Upper lobe of right lung (tissue), 1 donor: ENCODE results near the gene TTBK2. TPM values are rescaled to one million over a fixed set of nuclear protein-coding genes. Genes with fewer than 3 reads are reported as not detected.

Source experiments
- ATAC-seq: fragments of 200-7000 bp; cut with Tn5 transposase; one replicate; pipeline ENCODE4 v1.9.1; 2020; ENCODE audit warnings: mild to moderate bottlenecking, moderate library complexity
- DNase-seq: peaks from one replicate; pipeline ENCODE4 v3.0.0-alpha.2; 2020
- H3K27ac ChIP-seq: fragments of 200-600 bp; one replicate; pipeline ENCODE4 v1.8.0; 2022
- H3K27me3 ChIP-seq: fragments of 200-600 bp; one replicate; pipeline ENCODE4 v1.8.0; 2022; ENCODE audit warnings: mild to moderate bottlenecking
- H3K36me3 ChIP-seq: fragments of 200-600 bp; one replicate; pipeline ENCODE4 v1.8.0; 2022
- H3K4me1 ChIP-seq: fragments of 200-600 bp; one replicate; pipeline ENCODE4 v1.8.0; 2022
- H3K4me3 ChIP-seq: fragments of 200-600 bp; one replicate; pipeline ENCODE4 v1.8.0; 2022; ENCODE audit warnings: mild to moderate bottlenecking
- H3K9me3 ChIP-seq: fragments of 200-600 bp; one replicate; pipeline ENCODE4 v1.8.0; 2022
- intact Hi-C: fragments of 100-400 bp; cut with DNase I; formaldehyde crosslinking; loops from one replicate; pipeline ENCODE4 v1.11.0; 2022
- total RNA-seq: library from RNA; stranded (reverse); fragmentation: NEBNext Ultra II Directional; extraction: Animal tissue kit (Norgen Biotek cat#: 25700); gene quantifications from one replicate; pipeline ENCODE4 v1.2.1, GENCODE V29; 2021
- TF ChIP-seq, protein P1 (sequence below): fragments of 200-600 bp; IDR thresholded peaks from one replicate; pipeline ENCODE4 v1.8.0; 2022; ENCODE audit warnings: antibody characterized with exemption
- donor health status: DM: no; HTN: yes; CAD: no; lungs with severe emphysema.

Gene TTBK2
- total RNA-seq, 1 donor from 2014 or later: 19.1 TPM

DNA sequence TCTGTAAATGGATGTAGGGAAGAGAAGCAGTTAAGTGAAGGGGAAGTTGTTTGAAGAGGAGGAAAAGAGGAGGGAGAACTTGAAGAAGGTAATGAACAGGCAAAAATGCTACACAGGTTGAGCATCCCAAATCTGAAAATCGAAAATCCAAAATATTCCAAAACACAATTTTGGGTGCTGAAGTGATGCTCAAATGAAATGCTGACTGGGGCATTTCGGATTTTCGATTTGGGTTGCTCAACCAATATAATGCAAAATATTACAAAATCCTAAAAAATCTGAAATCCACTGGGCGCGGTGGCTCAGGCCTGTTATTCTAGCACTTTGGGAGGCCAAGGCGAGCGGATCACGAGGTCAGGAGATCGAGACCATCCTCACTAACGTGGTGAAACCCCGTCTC, 121.8 kb downstream of the TTBK2 start:
- Histone ChIP-seq H3K27me3 (no peaks in the 10 kb centered on the region), H3K4me3 (no peak overlapping the region), H3K36me3 (peaks cover 28% of the 10 kb centered on the region), H3K4me1 (no peaks in the 10 kb centered on the region), H3K27ac (no peak overlapping the region), H3K9me3 (no peaks in the 10 kb centered on the region)
- DNase-seq: no peak
- intact Hi-C loops: no loop called here
- no peak for ATAC-seq
- TF ChIP-seq, protein P1, sequence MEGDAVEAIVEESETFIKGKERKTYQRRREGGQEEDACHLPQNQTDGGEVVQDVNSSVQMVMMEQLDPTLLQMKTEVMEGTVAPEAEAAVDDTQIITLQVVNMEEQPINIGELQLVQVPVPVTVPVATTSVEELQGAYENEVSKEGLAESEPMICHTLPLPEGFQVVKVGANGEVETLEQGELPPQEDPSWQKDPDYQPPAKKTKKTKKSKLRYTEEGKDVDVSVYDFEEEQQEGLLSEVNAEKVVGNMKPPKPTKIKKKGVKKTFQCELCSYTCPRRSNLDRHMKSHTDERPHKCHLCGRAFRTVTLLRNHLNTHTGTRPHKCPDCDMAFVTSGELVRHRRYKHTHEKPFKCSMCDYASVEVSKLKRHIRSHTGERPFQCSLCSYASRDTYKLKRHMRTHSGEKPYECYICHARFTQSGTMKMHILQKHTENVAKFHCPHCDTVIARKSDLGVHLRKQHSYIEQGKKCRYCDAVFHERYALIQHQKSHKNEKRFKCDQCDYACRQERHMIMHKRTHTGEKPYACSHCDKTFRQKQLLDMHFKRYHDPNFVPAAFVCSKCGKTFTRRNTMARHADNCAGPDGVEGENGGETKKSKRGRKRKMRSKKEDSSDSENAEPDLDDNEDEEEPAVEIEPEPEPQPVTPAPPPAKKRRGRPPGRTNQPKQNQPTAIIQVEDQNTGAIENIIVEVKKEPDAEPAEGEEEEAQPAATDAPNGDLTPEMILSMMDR: no peak

DNA sequence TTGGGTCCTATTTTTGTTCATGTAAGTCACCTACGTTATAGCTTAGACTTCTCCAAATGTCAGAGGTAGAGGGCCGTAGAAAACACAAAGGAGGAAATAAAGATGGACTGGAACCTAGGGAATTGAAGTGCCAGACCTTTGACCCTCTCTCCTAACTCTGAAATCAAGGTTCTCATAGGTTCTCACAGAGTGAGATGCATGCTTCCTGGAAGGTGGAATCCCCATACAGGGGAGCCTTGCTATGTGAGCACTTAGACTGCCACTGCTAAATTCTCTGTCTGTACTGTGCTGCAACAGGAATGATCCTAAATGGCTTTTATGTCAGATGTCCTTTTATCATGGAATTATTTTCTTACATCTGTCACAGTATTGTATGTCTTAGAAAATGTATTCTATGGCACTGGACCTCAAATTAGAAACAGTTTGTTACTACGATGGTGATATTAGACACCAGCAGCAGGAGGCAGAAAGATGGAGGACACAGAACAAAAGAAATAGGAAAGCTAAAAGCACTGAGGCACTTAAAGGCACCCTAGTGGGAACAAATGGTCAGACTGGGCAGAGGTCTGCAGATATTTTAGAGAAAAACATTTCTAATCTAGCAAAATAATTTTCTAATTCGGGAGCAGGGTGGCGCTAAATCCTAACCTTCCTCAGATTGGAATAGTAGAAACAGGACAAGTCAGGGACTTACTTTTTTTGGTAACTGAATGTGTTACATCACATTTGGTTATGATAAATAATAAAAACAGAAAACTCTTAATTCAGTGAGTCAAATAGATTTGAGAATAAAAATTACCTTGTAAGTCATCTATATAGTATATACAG, 123.4 kb downstream of the TTBK2 start:
- no peak overlapping the region for H3K27ac ChIP-seq
- TF ChIP-seq, protein P1: no peak

DNA sequence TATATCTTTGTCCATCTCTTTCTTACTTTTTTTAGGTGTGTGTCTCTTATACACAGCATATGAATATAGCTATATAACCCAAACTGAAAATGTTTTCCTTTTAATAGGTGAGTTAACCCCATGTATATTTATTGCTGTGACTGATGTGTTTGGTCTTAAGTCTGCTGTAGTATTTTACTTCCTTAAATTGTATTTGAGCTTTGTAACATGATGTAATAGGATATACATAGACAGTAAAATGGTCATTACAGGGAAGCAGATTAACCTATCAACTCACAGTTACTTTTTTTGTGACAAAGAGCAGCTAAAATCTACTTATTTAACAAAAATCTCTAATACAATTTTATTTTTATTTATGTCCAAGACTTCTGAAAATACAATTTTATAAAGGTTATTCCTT, 131.9 kb downstream of the TTBK2 start:
- TF ChIP-seq, protein P1: no peak
- no peaks in the 10 kb centered on the region for H3K4me1 ChIP-seq
- DNase-seq: no peak
- ATAC-seq: no peak
- no peaks in the 10 kb centered on the region for H3K27me3 ChIP-seq
- no peak overlapping the region for H3K4me3 ChIP-seq
- H3K36me3 ChIP-seq: peaks cover 5% of the 10 kb centered on the region
- no peak overlapping the region for H3K27ac ChIP-seq
- intact Hi-C loops: no loop called here
- no peaks in the 10 kb centered on the region for H3K9me3 ChIP-seq

More for the DNA sequence above, 123.4 kb downstream of the TTBK2 start:
- peaks cover 23% of the 10 kb centered on the region for H3K36me3 ChIP-seq
- H3K4me3 ChIP-seq: no peak overlapping the region
- no peaks in the 10 kb centered on the region for H3K4me1 ChIP-seq
- ATAC-seq (no peak), DNase-seq (no peak)
- intact Hi-C loops: no loop called here
- H3K27me3 ChIP-seq: no peaks in the 10 kb centered on the region
- H3K9me3 ChIP-seq: no peaks in the 10 kb centered on the region

DNA sequence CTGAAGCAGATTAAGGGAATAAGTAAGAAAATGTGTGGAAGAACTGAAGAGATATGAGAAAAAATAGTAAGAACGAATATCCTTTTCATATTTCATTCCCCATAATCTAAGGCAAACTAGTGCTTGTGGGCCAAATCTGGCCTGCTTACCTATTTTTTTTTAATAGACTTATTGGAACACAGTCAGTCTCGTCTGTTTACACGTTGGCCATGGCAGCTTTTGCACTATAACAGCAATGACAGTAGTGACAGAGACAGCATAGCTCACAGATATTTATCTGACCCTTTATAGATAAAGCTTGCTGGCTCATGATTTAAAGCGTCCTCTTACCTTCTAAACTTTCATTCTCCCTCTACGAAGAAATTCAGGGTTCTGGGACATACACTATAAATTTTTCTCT, 133.6 kb downstream of the TTBK2 start:
- intact Hi-C loops: no loop called here
- TF ChIP-seq, protein P1: no peak

DNA sequence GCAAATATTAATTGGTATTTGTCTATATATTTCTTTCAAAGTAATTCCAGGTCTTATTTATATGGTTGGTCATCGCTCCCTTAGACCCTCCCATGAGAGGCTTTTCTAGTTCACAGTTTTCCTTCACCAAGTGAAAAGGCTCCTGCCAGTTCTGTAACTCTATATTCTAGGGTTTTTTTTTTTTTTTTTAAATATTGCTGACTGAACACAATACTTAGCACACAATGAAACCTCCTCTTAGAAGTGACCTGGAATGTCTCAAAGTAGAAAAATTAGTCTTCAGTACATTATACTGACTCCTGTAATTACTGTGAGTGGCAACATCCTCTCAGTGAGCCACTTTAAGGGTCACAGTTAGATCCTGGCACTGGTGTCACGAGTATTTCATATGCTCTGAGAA, 135.0 kb downstream of the TTBK2 start:
- ATAC-seq (no peak), DNase-seq (no peak)
- Histone ChIP-seq H3K36me3 (peaks cover 12% of the 10 kb centered on the region), H3K9me3 (no peaks in the 10 kb centered on the region), H3K27me3 (no peaks in the 10 kb centered on the region), H3K27ac (no peak overlapping the region), H3K4me1 (no peaks in the 10 kb centered on the region), H3K4me3 (no peak overlapping the region)
- TF ChIP-seq, protein P1: no peak
- intact Hi-C loops: no loop called here

More for the DNA sequence above, 133.6 kb downstream of the TTBK2 start:
- Histone ChIP-seq H3K9me3 (no peaks in the 10 kb centered on the region), H3K27ac (no peak overlapping the region), H3K4me3 (no peak overlapping the region), H3K36me3 (peaks cover 12% of the 10 kb centered on the region), H3K27me3 (no peaks in the 10 kb centered on the region), H3K4me1 (no peaks in the 10 kb centered on the region)
- ATAC-seq: no peak
- no peak for DNase-seq
